GM12872 (cell line): ENCODE results near the gene ALG14.

Experiments used
- TF ChIP-seq, protein P1 (sequence below): IDR thresholded peaks from 3 replicates; pipeline ENCODE4 v1.5.1; 2011; ENCODE audit warnings: low read depth, mild to moderate bottlenecking, low read length, moderate library complexity; ENCODE audit not compliant: insufficient read depth

Gene ALG14

DNA sequence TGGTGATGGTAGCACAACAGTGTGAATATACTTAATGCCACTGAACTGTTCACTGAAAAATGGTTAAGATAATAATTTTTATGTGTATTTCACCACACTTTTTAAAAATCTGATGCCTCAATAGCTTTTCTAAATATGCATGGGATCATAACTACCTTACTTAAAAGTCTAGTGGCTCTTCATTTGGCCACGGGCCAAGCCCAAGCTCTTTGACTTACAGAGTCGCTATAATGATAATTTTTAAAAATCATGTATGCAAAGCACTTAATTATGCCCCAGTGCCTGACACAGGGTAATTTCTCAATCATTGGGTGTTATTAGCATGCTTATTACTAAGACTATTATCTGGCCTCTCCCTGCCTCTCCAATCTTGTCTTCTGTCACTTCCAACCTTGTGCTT is 138.2 kb downstream of the ALG14 start:
- TF ChIP-seq, protein P1, sequence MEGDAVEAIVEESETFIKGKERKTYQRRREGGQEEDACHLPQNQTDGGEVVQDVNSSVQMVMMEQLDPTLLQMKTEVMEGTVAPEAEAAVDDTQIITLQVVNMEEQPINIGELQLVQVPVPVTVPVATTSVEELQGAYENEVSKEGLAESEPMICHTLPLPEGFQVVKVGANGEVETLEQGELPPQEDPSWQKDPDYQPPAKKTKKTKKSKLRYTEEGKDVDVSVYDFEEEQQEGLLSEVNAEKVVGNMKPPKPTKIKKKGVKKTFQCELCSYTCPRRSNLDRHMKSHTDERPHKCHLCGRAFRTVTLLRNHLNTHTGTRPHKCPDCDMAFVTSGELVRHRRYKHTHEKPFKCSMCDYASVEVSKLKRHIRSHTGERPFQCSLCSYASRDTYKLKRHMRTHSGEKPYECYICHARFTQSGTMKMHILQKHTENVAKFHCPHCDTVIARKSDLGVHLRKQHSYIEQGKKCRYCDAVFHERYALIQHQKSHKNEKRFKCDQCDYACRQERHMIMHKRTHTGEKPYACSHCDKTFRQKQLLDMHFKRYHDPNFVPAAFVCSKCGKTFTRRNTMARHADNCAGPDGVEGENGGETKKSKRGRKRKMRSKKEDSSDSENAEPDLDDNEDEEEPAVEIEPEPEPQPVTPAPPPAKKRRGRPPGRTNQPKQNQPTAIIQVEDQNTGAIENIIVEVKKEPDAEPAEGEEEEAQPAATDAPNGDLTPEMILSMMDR: no peak

- TF ChIP-seq, protein P1: no peak
Measured at GRCh38 chr1:94931254-94931841, 141.4 kb downstream of the ALG14 start.

DNA sequence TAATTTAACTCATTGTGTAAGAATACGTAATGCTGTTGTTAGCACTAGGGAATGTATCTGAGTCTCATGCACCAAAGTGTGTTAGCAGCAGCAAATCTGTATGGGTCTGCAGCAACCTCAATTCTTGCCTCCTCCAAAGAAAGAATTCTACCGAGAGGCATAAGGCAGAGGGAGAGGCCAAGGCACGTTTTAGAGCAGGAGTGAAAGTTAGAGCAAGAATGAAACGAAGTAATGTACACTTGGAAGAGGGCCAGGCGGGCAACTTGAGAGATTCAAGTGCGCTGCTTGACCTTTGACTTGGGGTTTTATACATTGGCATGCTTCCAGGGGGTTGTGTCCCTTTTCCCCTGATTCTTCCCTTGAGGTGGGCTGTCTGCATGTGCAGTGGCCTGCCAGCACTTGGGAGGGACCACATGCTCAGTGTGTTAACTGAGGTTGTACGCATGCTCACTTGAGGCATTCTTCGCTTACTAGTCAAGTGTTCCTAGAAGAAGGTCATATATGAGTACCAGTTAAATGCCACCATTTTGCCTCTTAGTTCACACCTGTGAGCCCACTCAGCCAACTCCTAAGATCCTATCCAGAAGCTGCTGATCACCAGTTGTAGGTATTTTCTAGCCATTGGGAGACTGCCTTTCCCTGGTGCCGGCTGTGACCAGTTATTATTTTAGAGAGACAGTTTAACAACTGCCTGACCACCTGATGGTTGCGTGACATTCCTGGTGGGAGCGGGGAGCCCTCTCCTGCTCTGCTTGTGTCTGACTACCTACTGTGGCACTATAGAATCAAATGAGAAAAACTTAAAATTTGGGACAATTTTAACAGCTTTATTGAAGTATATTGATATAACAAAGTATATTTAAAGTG is 143.2 kb downstream of the ALG14 start:
- TF ChIP-seq, protein P1: no peak

DNA sequence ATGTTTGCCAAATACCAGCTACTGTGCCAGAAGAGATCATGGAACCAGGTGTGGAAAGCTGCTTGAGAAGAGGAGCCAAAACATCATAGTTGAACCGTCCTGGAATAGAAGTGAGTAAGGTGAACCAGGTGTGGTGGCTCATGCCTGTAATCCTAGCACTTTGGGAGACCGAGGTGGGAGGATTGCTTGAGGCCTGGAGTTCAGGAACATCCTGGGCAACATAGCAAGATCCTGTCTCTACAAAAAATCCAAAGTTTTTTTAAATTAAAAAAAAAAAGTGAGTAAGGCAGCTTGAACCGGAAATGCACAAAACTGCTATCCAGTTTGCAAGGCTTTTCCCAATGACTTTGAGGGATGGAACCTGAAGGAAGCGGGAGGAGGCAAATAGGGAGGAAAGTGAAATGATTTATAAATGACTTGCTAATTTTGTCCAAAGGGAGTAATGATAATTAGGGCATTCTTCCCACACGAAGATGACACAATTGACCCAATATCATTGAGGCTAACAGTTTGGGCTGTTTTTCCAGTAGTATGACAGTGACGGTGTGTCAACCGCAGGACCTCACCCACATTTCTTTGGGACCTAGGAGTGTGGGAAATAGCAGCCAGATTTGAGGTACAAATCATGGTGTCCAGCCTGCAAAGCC is 144.3 kb downstream of the ALG14 start:
- TF ChIP-seq, protein P1: no peak

GRCh38 chr1:94927405-94928175 is 145.2 kb downstream of the ALG14 start:
- TF ChIP-seq, protein P1: no peak

DNA sequence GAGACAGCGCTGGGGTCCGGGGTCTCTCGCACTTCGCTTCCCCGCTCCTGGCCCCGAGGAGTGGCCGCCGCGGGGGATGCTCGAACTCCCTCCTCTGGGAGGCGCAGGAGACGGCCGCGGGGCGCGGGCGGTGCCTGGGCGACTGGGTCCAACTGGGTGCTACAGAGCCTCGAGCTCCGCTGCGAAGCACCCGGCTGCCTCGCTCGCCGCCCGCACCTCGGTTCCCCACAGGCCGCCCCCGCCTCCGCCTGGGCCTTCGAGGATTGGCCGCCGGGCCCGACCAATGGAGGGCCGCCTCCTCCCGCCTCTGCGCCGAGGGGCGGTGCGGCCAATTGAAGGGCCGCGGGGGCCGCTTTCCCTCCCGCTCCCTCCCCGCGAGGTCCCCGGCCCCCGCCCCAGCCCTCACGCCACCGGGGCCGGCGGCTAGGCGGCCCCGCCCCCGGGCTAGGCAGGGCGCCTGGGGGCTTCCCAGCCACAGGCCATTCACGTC is 145.8 kb downstream of the ALG14 start, which contains the start of gene CNN3:
CNN3 (minus strand) TSS at position 196 of the 490 bp plus-strand sequence. CDS start 216 bp downstream, outside the sequence.
- TF ChIP-seq, protein P1: no peak
